Ammon's horn (tissue), 1 donor: ENCODE measurements around the gene PIK3R6.
"Not testable (repeated sequence)": the region's sequence is repeated elsewhere in the genome, so short reads cannot be mapped to it uniquely, and the experiment has no call there.

Experiments used
- DNase-seq: peaks from one replicate; pipeline ENCODE4 v3.0.0-alpha.2; 2016; ENCODE audit warnings: low spot score

PIK3R6 gene

GRCh38 chr17:8825802-8826201 lies 41.7 kb downstream of the PIK3R6 start:
- DNase-seq: no peak

DNA sequence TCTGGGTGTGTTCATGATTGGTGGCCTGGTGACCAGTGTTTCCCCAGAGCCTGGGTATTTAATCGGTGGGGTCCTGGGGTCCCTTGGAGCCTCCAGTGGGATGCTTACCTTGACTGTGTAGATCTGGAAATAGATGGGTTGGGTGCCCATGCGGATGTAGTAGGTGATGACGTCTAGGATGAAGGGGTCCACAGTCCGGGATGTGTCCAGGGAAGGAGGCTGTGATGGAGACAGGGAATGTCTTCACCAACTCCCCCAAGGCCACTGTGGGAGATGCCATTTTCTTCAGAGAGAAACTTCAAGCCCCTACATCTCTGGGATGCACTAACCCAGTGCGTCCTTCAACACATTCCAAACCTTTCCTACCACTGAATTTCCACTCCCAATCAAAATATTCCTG lies 44.2 kb downstream of the PIK3R6 start:
- DNase-seq: no peak

DNA sequence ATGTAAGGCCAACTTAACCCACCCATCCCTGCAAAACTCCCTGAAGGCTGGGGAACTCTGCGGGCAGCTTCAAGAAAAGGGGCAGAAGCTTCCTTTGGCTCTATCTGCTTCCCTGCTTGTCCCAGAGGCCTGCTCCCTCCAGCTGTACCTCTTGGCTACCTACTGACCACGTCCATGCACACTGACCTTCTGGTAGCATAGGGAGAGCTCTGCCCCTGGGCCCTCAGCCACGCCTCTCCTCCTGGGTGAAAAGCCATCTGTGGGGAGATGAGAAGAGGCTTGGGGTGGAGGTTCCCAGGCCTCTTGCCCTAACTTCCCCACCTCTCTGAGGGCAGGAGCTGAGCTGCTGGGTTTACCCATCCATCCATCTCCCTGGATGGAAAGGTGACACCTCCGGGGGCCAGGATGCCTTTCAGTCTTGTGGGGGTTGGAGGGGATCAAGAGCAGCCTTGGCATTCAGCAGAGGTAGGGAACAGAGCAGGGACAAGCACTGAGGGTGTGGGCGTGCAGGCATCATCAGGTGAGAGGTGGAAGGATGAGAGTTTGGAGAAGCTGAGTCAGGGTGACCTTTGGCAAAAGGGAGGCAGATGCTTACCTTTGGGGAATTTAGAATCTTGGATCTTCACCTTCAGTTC lies 45.0 kb downstream of the PIK3R6 start:
- no peak for DNase-seq

DNA sequence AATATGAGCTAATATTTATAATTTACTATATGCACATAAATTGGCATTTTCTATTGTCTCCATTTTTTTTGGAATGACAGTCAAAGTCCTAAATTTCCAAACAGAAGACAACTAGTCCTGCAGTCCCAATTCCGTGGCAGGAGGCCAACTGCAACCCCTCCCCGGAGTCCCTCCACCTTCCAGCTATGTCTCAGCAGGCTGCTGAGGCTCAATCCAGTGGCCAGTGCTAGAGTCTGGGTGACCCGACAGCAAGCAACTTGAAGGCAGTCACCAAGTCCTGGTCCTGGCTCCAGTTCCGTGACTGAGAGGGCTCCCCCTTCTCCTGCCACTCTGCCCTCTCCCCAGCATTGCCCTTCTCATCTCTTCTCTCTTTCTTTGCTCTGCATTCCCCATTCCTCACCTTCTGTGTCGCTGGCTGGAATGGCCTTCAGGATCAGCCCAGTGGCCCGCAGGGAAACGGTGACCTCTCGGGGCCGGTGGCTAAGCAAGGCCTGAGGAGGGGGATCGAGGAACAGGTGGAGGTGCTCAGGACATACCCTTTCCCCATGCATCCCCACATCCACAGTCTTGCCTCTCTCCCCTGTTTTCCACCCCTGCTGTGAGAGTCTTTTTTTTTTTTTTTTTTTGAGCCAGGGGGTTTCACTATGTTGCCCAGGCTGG lies 45.9 kb downstream of the PIK3R6 start:
- DNase-seq: no peak

DNA sequence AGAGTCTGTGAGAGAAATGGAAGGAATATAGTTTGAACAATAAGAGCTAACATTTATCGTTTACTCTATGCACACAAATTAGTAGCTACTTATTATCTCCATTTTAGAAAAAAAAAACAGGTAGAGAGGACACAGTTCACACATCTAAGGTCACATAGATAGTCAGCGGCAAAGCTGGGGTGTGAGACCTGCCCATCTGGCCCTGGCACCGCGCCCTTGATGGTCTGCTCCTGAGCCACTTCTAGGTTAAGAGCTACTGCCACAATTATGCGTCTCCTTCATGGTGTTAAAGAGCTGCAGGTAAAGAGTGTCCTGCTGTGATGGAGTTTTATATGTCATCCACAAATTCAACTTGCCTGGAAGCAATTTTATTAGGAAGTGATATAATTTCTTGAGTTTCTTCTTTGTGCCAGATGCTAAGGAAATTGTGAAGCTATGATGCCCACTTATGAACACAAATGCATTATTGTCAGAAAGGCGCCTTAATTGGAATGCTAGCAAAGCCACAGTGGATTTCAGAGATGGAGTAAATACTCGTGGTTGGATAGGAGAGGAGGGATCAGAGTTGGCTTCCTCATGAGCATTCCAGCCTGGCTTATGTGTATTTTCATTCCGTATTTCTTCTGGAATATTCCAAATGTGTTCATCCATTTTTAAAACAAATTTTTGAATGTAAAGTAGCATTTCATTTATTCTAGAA lies 47.0 kb downstream of the PIK3R6 start:
- no peak for DNase-seq

DNA sequence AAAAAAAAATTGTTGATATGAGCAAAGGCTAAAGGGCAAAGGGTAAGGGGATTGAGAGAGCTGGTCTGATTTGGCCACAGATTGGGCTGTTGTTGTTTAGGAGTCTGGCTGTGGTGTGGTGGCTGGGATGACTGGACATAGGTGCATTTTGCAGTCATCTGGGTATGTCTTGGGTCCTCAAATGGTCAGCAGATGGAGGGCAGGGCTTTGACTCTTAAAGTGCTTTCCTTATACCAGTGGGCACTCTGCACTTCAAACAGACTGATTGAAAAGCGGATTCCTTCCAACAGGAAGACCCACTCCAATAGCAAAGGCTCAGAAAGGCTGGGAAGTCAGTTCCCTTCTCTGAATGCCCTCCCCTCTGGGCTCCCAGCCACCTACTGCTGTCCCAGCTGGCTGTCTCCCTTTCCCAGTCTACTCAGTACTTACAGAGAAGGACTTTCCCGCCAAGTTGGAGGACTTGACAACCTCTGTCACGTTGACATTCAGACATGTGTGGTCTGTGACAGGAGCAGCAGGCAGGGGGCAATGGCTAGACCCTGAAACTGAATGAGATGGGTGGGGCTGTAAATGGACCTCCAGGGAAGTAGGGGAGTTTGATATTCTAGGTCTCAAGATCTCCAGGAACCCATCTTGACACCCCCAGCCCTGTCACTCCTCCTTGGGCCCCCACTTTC lies 48.7 kb downstream of the PIK3R6 start:
- DNase-seq: no peak

GRCh38 chr17:8818047-8818446 lies 49.4 kb downstream of the PIK3R6 start:
- no peak for DNase-seq

DNA sequence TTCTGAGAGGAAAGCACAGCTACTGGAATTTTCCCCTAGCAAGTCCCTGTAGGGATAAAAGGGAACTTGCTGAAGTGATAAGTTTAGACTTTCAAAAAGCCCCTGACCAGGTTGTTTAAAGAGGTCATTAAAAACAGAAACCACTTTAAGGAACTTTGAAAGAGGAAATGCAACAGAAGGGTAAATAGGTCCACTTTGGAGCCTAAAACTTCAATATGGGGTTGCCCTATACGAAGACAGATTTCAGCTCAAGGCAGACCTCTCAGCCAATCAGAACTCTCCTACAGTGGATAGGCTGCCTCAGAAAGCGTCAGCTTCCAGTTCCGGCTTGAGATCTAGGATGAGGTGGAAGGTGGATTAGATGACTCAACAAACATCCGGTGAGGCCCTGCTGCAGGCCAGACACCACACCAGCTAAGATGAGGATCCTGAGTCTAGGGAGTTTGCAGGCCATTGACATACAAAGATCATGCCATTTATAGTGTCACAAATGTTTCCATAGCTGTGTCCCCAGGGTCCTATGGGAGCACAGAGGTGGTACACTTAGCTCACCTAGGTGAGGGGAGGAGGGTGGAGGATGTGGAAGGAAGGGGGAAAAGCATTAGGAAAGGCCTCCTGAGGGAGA lies 60.4 kb downstream of the PIK3R6 start:
- DNase-seq: peak; percentile 54

- DNase-seq: no peak
These were observed 61.1 kb downstream of the PIK3R6 start for GRCh38 chr17:8806253-8806925.

DNA sequence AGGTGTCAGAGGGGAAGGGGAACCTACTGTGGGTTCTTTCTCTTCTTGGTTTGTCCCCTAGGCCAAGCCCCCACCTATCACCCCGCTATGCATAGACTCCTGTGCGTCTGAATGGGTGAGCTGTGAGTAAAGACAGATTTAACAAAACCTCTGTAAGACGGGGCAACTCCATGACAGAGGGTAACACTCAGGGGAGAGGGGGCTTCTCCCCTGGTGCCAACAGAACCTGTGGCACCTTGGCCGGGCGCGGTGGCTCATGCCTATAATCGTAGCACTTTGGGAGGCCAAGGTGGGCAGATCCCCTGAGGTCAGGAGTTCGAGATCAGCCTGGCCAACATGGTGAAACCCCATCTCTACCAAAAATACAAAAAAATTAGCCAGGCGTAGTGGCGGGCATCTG lies 62.1 kb downstream of the PIK3R6 start:
- not testable (repeated sequence) for DNase-seq

- DNase-seq: no peak
These were observed 63.7 kb downstream of the PIK3R6 start for GRCh38 chr17:8803531-8804420.

- no peak for DNase-seq
These were observed 66.2 kb downstream of the PIK3R6 start for GRCh38 chr17:8801135-8801840.

GRCh38 chr17:8800656-8801055 lies 66.8 kb downstream of the PIK3R6 start:
- no peak for DNase-seq

GRCh38 chr17:8799570-8800212 lies 67.8 kb downstream of the PIK3R6 start:
- no peak for DNase-seq

GRCh38 chr17:8798846-8799569 lies 68.5 kb downstream of the PIK3R6 start, which contains the start of gene MFSD6L:
Gene MFSD6L, minus strand, starts transcription at chr17:8799365. Its CDS starts 245 bp downstream, at chr17:8799120.
- DNase-seq: no peak

DNA sequence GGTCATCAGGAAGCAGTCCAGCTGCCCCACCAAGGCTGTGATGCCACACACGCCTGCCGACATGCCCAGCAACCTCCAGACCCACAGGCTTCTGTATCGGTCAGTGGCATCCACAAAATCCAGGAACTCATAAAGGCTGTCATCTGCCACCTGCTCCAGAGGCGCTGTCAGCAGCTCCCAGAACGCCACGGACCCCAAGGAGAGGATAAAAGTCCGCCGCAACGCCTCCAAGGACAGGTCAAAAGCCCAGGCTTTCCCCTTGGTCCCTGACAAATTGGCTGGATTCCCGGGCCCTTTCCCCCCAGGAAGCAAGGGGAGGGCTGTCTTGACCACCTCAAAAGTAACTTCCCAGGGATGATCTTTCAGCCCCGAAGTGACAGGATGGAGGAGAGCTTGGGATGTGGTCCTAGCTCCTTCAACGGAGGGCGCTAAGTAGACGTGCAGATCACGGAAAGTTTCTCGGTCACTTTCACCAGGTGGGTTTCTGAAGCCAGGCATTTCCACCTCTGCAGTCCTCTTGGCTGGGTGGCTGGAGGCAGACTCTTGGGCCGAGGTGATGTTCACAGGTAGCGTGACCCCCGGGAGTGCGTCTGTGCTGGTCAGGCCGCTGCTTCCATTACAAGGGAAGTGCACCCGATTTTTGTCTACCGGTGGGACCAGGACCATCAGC lies 69.2 kb downstream of the PIK3R6 start:
- no peak for DNase-seq

DNA sequence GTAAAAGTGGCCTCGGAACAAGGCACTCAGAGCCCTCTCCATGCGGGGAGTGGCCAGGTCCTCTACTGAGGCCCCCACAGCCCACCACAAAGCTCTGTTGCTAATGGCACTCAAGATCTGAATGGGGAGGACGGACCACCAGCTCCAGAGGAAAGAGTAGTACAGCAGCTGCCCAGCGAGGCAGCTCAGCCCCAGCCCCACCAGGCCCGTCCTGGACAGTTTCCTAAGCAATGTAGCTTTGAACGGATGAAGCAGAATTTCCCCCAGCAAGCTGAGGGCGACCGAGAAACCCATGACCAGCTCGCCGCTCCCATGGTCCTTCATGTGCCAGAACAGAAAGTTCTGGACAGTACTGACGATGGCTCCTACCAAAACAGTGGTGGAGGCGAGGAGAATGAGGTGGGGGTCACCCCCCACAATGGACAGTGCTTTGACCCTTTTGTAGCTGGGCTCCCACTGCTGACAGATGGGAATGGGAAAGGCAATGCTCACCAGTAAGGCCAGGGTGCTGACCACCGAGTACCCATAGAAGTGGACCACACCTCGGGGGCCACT lies 69.8 kb downstream of the PIK3R6 start:
- DNase-seq: no peak

DNA sequence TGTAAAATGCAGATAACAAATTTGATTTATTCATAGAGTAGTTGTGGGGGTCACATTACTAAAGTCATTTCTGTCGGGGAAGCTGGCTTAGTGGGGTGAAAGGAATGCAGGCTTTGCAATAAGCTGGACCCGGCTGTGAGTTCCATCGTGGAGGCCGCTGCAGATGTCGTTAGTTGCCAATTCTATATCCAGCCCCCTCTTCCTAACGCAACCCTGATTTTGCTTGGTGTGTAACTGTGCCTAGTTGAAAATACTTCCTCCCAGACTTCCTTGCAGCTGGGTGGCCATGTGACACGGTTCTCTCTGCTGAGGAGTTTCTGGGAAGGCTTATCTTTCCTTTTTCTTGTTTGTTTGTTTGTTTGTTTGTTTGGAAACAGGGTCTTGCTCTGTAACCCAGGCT lies 72.8 kb downstream of the PIK3R6 start:
- DNase-seq: peak; percentile 32
